RPMI8226 (cell line): ENCODE measurements around the gene RAPGEF5.

ENCODE experiments used
- DNase-seq: peaks from one replicate; pipeline ENCODE4 v3.0.0-alpha.2; 2015

Gene RAPGEF5

DNA sequence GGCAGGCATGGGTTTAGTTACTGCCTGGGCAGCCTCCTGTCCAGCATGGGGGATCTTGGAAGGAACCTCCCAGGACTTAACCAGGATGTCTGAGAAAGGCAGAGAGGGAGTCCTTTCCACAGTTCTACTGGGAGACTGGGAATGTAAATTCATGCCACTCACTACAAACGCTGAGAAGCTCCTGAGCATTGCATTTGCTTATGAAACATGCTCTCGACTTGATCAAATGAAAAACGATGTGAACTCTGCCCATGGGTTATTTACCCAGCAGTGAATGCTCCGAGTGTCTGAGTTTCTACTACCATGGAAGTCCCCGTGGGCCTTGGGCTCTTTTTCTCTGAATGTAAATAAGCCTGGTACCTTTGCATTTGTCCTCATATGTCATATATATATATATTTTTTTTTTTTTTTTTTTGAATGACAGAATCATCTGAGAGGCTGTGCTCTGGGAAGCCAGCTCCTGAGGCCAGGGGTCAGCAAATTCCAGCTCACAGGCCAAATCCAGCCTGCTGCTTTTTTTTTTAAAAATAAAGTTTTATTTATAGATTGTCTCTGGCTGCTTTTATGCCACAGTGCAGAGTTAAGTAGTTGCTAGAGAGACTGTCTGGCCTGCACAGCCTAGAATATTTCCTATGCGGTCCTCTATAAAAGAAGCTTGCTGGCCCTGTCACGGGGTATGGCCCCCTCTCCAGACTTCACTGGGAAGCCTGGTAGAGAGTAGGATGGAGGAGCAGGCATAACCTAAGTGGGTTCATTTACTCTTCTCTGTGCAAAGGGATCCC lies 21.4 kb upstream of the RAPGEF5 start:
- DNase-seq = no peak

DNA sequence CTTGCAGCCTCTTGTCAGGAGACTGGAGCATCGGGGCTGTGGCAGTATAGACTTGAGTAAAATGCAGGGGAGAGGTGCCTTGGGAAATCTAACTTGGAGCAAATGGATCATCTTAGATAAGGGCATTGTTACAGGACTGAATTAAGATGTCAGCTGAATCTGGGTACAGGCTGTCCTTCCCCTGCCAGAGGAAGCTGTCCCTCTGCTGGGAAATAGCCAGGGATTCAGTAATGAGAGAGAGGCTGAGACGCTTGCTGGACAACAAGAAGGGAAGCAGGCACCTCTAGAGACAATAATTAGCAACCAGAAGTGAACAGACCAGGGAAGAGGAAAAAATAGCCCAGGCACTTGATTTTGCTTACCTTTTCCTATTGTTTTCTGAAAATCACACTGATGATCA lies 20.7 kb upstream of the RAPGEF5 start:
- DNase-seq = no peak

- no peak for DNase-seq
These were observed 18.6 kb upstream of the RAPGEF5 start for GRCh38 chr7:22375359-22376048.

- DNase-seq = no peak
These were observed 17.0 kb upstream of the RAPGEF5 start for GRCh38 chr7:22373911-22374310.

DNA sequence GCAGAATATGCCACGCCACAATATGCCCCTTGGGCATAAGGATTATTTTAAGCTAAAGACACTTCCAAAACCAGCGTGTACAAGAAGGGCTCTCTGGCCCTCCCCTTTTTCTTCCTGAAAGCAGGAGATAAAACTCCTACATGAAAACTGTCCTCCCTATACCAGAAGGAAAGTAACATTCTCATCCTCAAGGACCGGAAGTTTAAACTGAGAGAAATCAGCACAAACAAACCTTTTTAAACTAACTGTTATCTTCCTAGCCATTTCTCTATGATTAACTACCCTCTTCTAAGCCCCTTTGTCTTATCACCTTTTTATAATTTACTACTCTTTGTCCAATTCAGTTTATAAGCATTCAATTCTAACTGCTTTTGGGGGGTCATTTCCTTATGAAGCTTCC lies 16.4 kb upstream of the RAPGEF5 start:
- no peak for DNase-seq

GRCh38 chr7:22372863-22373262 lies 15.9 kb upstream of the RAPGEF5 start:
- no peak for DNase-seq

- DNase-seq = no peak
These were observed 14.9 kb upstream of the RAPGEF5 start for GRCh38 chr7:22371878-22372277.

DNA sequence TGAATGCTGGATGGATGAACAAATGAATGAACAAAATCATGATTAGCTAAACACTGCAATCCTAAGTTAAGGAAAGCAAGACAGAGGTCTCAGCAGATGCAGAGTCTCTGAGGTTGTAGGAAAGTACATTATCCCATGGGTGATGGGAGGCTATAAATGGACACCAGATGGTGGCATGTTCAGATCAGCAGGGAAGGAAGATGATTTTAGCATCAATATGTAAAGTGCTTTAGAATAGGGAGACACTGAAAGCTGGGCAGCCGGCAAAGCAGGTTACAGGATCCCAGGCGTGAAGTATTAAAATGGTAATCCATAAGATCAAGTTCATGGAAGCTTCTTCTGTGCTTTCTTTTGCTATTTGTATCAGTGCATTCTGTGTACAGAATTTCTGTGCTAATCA lies 7.9 kb upstream of the RAPGEF5 start:
- no peak for DNase-seq

GRCh38 chr7:22363756-22364422 lies 6.9 kb upstream of the RAPGEF5 start:
- DNase-seq = no peak

GRCh38 chr7:22361795-22362194 lies 4.8 kb upstream of the RAPGEF5 start:
- no peak for DNase-seq

DNA sequence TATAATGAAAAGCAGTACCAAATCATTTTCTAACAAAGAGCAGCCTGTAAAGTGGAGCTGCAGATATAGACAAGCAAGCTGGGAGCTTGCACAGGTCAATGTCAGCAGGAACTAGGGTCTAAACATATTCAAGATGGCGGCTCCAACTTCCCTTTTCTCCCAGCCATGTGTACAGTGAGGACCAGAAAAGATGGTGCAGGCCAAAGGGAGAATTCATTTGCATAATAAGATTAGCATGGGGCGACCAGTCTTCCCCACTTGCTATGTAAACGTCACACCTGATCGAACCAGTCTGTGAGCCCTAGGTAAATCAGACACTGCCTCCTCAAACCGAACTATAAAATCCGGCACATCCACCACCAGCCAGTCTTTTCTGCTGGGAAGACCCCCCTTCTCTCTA lies 4.4 kb upstream of the RAPGEF5 start:
- no peak for DNase-seq

GRCh38 chr7:22358820-22359697 lies 2.1 kb upstream of the RAPGEF5 start:
- no peak for DNase-seq

GRCh38 chr7:22357311-22358175 lies 589 bp upstream of the RAPGEF5 start:
- no peak for DNase-seq

DNA sequence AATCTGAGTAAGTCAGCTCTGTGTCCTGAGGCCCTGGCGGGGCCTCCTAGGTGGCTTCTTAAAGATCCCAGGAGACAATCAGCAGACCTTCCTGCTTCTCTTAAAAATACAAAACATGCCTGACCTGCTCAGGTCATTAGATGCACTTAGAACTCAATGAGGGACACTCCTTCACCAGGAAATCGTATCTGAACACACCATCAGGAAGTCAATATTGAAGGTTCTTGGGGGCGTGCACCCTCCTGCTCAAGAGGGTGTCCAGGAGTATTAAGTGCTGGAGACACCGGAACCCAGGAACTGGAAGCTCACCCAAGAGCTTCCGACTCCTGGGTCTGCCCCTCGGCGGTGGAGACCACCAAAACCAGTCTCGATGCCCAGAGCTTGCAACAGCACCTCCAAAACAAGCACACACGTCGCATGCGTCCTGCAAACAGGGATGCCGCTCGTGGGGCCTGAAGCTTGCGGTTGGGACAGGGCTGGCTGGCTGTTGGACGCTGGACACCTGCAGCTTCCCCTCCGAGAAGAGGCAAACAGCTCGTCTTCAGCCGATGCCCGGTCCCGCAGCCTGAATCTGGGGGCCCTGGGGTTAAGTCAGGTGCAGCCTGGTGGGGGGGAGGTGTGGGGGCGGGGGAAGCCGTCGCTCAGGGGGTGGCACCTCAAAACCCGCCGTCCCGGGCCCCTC lies 803 bp downstream of the RAPGEF5 start:
- peak; percentile 65 for DNase-seq

DNA sequence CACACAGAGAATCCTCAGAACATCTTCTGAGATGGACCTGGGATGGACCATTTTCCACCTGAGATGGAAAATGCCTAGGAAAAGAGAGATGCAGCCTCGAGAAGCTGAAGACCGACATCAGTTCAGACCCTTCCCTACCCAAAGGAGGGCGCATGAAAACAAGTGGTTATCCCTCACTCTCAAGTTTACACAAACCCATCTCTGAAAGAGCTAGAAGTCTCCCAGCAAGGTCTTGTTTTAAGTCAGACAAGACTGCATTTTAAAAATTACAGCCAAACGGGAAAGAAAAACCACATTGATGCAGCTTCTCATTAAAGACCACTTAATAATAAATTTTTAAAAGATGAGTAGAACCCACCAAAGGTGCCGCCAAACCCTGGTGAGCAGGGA lies 1.3 kb downstream of the RAPGEF5 start:
- DNase-seq = no peak

DNA sequence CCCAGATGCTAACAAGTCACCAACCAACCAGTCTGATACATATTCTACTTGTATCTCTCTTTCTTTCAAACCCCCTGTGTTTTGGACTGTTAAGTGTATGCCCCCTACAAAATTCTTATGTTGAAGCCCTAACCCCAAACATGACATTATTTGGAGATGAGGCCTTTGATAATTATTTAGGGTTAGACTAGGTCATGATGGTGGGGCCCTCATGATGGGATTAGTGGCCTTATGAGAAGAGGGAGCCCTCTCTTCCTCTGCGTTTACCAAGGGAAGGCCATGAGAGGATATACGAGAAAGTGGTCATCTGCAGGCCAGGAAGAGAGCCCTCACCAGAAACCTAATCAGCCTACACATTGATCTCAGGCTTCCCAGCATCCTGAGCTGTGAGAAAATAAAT lies 2.5 kb downstream of the RAPGEF5 start:
- DNase-seq = no peak

DNA sequence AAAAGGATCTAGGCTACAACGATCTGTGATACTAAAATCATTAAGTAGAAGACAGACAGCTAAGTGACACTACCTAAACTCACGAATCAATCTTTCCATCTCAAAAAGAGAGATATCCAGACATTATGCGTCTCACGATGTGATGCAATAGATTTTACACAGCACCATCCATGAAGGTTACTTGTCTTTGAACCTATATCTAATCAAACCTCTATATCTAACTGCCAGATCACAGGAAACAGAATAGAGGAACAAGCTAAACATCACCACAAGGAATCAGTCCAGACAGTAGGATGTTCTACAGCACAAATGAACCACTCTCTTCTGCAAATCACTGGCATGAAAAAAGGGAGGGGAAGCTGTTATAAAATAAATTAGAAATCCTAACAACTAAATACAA lies 4.1 kb downstream of the RAPGEF5 start:
- no peak for DNase-seq

GRCh38 chr7:22351878-22352277 lies 5.1 kb downstream of the RAPGEF5 start:
- DNase-seq = peak; percentile 8

- DNase-seq = peak; percentile 69
These were observed 5.6 kb downstream of the RAPGEF5 start for GRCh38 chr7:22351329-22351692.

- DNase-seq = peak; percentile 54
These were observed 6.3 kb downstream of the RAPGEF5 start for GRCh38 chr7:22350466-22351328.
